ENCODE measurements around the gene TYMS.

- TF ChIP-seq EZH2 (IDR thresholded peaks at IDR 0.05; ENCODE audit: low read depth), result no peak
- no peak for TF ChIP-seq CTCF (conservative IDR thresholded peaks at IDR 0.05)
Observed at GRCh38 chr18:685438-685837, 28.0 kb downstream of the TYMS start.
